Mucosa of stomach (tissue), 1 donor: ENCODE measurements around the gene GNPTAB.

ENCODE experiments used
- H3K27me3 ChIP-seq: one replicate; pipeline ENCODE4 v1.7.0; 2013; ENCODE audit warnings: mild to moderate bottlenecking, low read length; ENCODE audit not compliant: control insufficient read depth, insufficient read depth
- H3K36me3 ChIP-seq: one replicate; pipeline ENCODE4 v1.7.0; 2013; ENCODE audit warnings: low read length; ENCODE audit not compliant: control insufficient read depth, insufficient read depth
- H3K4me1 ChIP-seq: one replicate; pipeline ENCODE4 v1.7.0; 2013; ENCODE audit warnings: mild to moderate bottlenecking, low read length; ENCODE audit not compliant: control insufficient read depth, insufficient read depth
- H3K4me3 ChIP-seq: one replicate; pipeline ENCODE4 v1.7.0; 2013; ENCODE audit warnings: low read length
- H3K9ac ChIP-seq: one replicate; pipeline ENCODE4 v1.7.0; 2013; ENCODE audit warnings: mild to moderate bottlenecking, low read length, moderate library complexity
- H3K9me3 ChIP-seq: one replicate; pipeline ENCODE4 v1.7.0; 2013; ENCODE audit warnings: mild to moderate bottlenecking, low read length, moderate library complexity; ENCODE audit not compliant: control insufficient read depth
- donor health status: Pancreatic carcinoma.

GNPTAB gene

GRCh38 chr12:101759396-101760047, 71.2 kb downstream of the GNPTAB start:
- H3K9ac ChIP-seq: no peak overlapping the region
- H3K27me3 ChIP-seq: no peaks in the 10 kb centered on the region
- H3K36me3 ChIP-seq: no peaks in the 10 kb centered on the region
- H3K4me1 ChIP-seq: no peaks in the 10 kb centered on the region
- H3K9me3 ChIP-seq: no peaks in the 10 kb centered on the region
- H3K4me3 ChIP-seq: no peak overlapping the region

GRCh38 chr12:101750152-101750551, 80.6 kb downstream of the GNPTAB start:
- Histone ChIP-seq H3K4me3 (no peak overlapping the region), H3K9me3 (no peaks in the 10 kb centered on the region), H3K36me3 (peaks cover 4% of the 10 kb centered on the region), H3K4me1 (no peaks in the 10 kb centered on the region), H3K9ac (no peak overlapping the region), H3K27me3 (no peaks in the 10 kb centered on the region)

DNA sequence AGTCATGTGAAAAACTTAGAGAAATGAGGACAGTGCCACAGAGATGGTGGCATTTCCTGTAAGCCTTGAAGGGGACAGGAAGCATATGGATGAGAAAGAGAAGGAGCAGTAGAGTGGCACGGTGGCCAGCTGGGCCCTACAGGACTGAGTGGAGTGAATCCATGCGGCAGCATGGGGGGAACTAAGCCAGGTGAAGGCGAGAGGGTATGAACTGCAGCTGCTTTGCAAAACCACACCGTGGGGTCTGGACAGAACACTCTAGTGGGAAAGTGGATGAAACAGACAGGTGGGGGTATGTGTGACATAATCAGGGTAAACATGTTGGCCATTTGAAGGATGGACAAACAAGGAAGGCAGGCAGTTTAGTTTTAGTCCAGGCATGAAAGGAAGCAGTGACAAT, 81.1 kb downstream of the GNPTAB start:
- Histone ChIP-seq H3K36me3 (peaks cover 4% of the 10 kb centered on the region), H3K9me3 (no peaks in the 10 kb centered on the region), H3K4me3 (no peak overlapping the region), H3K4me1 (no peaks in the 10 kb centered on the region), H3K27me3 (no peaks in the 10 kb centered on the region), H3K9ac (no peak overlapping the region)

DNA sequence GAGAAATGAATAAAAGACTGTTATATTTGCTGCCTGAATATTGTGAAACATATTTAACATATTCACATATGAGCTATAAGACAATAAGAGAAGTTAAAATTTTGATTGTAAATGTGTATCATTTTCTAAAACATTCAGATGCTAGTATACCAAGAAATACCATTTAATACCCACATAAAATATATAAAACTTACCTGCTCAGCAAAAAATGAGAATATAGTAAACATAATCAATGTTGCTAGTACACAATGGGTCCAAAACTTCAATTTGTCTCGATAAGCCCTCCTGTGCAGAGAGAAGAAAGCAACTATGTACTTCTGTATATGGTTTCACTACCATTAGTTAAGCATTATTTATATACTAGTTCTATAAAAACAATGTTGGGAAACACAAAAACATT, 81.9 kb downstream of the GNPTAB start:
- Histone ChIP-seq H3K27me3 (no peaks in the 10 kb centered on the region), H3K36me3 (peaks cover 11% of the 10 kb centered on the region)

DNA sequence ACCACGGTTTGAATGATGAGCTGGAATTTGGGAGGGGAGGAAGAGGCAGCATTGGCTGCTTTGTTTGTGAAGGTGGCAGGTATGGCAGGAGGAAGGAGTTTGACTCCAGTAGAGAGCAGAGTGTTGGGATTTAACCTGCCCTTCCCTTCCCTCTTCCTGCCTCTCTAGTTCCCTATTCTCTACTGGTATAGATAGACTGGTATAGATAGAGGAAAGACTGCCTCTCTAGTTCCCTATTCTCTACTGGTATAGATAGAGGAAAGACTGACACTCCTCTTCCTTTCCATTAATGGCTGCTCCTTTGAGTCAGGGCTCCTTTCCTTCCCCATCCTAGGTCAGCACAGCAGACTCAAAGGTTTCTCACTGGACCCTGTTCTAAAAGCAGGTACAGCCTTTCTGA, 83.1 kb downstream of the GNPTAB start:
- Histone ChIP-seq H3K9ac (no peak overlapping the region), H3K36me3 (peaks cover 11% of the 10 kb centered on the region), H3K4me3 (no peak overlapping the region), H3K4me1 (no peaks in the 10 kb centered on the region), H3K9me3 (no peaks in the 10 kb centered on the region), H3K27me3 (no peaks in the 10 kb centered on the region)

More for the DNA sequence above, 81.9 kb downstream of the GNPTAB start:
- Histone ChIP-seq H3K9ac (no peak overlapping the region), H3K4me1 (no peaks in the 10 kb centered on the region), H3K9me3 (no peaks in the 10 kb centered on the region), H3K4me3 (no peak overlapping the region)

GRCh38 chr12:101746661-101747060, 84.1 kb downstream of the GNPTAB start:
- Histone ChIP-seq H3K4me1 (no peaks in the 10 kb centered on the region), H3K9ac (no peak overlapping the region), H3K36me3 (peaks cover 10% of the 10 kb centered on the region), H3K4me3 (no peak overlapping the region), H3K9me3 (no peaks in the 10 kb centered on the region), H3K27me3 (no peaks in the 10 kb centered on the region)

GRCh38 chr12:101746196-101746595, 84.6 kb downstream of the GNPTAB start:
- H3K36me3 ChIP-seq: peaks cover 7% of the 10 kb centered on the region
- H3K4me3 ChIP-seq: no peak overlapping the region
- H3K27me3 ChIP-seq: no peaks in the 10 kb centered on the region
- no peaks in the 10 kb centered on the region for H3K4me1 ChIP-seq
- no peaks in the 10 kb centered on the region for H3K9me3 ChIP-seq
- no peak overlapping the region for H3K9ac ChIP-seq

DNA sequence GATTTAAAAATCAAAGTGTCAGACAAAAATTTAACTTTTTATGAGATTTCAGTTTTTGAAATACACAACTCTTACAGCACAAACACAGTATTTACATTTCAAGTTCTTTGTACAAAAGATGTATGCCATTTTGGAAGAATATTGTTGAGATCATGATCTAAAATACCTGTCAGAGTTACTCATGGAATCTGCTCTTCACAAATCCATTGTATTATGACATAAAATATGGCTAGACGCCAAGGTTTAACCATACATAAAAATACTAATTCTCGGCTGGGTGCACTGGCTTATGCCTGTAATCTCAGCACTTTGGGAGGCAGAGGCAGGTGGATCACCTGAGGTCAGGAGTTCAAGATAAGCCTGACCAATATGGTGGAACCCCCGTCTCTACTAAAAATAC, 85.3 kb downstream of the GNPTAB start:
- Histone ChIP-seq H3K27me3 (no peaks in the 10 kb centered on the region), H3K4me1 (no peaks in the 10 kb centered on the region), H3K4me3 (no peak overlapping the region), H3K36me3 (peaks cover 7% of the 10 kb centered on the region), H3K9ac (no peak overlapping the region), H3K9me3 (no peaks in the 10 kb centered on the region)

DNA sequence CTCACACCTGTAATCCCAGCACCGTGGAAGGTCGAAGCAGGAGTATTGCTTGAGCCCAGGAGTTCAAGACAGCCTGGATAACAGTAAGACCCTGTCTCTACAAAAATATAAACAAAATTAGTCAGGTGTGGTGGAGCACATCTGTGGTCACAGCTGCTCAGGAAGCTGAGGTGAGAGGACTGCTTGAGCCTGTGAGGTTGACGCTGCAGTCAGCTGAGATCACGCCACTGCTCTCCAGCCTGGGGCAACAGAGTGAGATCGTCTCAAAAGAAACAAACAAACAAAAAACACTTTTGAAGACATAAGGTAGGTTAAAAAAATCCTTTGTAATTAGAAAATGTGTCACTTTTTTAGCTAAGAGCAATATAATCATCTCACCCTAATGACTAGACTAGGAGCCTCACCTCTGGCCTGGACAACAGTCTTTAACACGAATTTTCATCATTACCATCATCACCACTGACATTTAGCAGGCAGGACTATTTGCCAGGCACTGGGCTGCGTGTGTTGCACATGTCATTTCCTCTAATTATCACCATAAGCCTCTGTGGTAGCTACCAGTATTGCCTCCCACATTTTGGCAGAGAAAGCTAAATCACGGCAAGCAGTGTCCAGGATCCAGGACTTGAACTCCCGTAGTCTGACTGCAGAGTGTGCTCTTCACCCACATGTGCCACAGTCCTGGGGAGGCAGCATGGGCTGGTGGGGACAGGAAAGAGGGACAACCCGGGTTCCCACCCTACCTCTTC, 86.9 kb downstream of the GNPTAB start:
- H3K9ac ChIP-seq: no peak overlapping the region
- no peaks in the 10 kb centered on the region for H3K27me3 ChIP-seq
- H3K9me3 ChIP-seq: no peaks in the 10 kb centered on the region
- no peak overlapping the region for H3K4me3 ChIP-seq
- no peaks in the 10 kb centered on the region for H3K4me1 ChIP-seq
- peaks cover 7% of the 10 kb centered on the region for H3K36me3 ChIP-seq

GRCh38 chr12:101743242-101743641, 87.5 kb downstream of the GNPTAB start:
- no peak overlapping the region for H3K9ac ChIP-seq
- H3K36me3 ChIP-seq: peaks cover 7% of the 10 kb centered on the region
- no peaks in the 10 kb centered on the region for H3K9me3 ChIP-seq
- no peaks in the 10 kb centered on the region for H3K4me1 ChIP-seq
- no peaks in the 10 kb centered on the region for H3K27me3 ChIP-seq
- H3K4me3 ChIP-seq: no peak overlapping the region

DNA sequence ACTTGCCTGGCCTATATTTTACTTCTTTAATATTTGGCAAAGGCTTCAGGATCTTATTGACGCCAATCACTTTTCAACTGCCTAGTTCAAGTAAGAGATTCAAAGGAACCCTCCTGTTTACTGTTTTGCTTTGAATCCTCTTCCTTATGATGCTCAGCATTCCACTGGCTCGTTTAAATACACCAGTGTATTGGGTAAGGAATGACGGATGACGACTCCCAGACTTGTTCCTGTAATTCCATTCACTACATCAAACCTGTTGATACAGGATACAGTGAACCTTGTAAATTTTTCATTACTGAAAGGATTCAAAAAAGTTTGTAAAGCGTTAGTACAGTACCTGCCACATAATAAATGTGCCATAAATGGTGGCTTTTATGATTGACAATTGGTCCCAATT, 89.8 kb downstream of the GNPTAB start:
- H3K4me3 ChIP-seq: no peak overlapping the region
- no peaks in the 10 kb centered on the region for H3K27me3 ChIP-seq
- H3K36me3 ChIP-seq: peaks cover 7% of the 10 kb centered on the region
- no peak overlapping the region for H3K9ac ChIP-seq
- no peaks in the 10 kb centered on the region for H3K9me3 ChIP-seq
- no peaks in the 10 kb centered on the region for H3K4me1 ChIP-seq

DNA sequence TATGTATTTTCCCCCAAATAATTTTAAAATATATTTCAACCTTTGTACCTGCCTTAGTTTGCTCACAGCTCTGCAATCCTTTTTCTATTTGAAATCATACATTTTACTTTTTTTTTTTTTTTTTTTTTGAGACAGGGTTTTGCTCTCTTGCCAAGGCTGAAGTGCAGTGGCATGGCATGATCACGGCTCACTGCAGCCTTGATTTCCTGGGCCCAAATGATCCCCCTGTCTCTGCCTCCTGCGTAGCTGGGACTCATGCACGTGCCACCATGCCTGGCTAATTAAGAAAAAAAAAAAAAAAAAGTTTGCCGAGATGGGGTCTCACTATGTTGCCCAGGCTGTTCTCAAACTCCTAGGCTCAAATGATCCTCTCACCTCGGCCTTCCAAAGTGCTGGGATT, 90.2 kb downstream of the GNPTAB start:
- Histone ChIP-seq H3K9me3 (no peaks in the 10 kb centered on the region), H3K4me3 (no peak overlapping the region), H3K4me1 (no peaks in the 10 kb centered on the region), H3K27me3 (no peaks in the 10 kb centered on the region), H3K36me3 (peaks cover 7% of the 10 kb centered on the region), H3K9ac (no peak overlapping the region)
